OCI-LY7 (cell line): Measurements from ENCODE around the gene CPD. TPM values are rescaled to one million over a fixed set of nuclear protein-coding genes. Genes with fewer than 3 reads are reported as not detected.

Source experiments
- BruUV-seq: library from RNA; stranded (reverse); fragments of 400-500 nt; replicated peaks from 2 replicates; lab custom pipeline; 2021; lab: Mats Ljungman, UMichigan
- CTCF ChIA-PET: fragments of 300-600 bp; sonication (Branson Sonifier 250); formaldehyde crosslinking; loops from one replicate; lab custom pipeline; 2022; ENCODE audit warnings: antibody characterized with exemption; ENCODE audit not compliant: unreplicated experiment; lab: Charles Lee
- POLR2A ChIA-PET: fragments of 300-600 bp; sonication (Branson Sonifier 250); formaldehyde crosslinking; loops from one replicate; lab custom pipeline; 2022; ENCODE audit warnings: antibody characterized with exemption; lab: Charles Lee
- DNase-seq: peaks from one replicate; pipeline ENCODE4 v3.0.0-alpha.2; 2015; ENCODE audit warnings: low spot score
- H2AFZ ChIP-seq: fragments of 200-600 bp; sonication (generic), shearing (Covaris generic); 2 replicates; pipeline ENCODE4 v1.6.1; 2014; ENCODE audit warnings: mild to moderate bottlenecking, antibody characterized with exemption, low read length, moderate library complexity
- H3K27ac ChIP-seq: fragments of 200-600 bp; sonication (generic); 2 replicates; pipeline ENCODE4 v1.5.1; 2014; ENCODE audit warnings: mixed run types, low read depth, mild to moderate bottlenecking, moderate library complexity, low read length, inconsistent platforms; ENCODE audit not compliant: poor library complexity, severe bottlenecking
- H3K36me3 ChIP-seq: fragments of 200-600 bp; sonication (generic); 2 replicates; pipeline ENCODE4 v1.6.1; 2014; ENCODE audit warnings: mild to moderate bottlenecking, antibody characterized with exemption, low read length, moderate library complexity, mixed read lengths; ENCODE audit not compliant: insufficient read depth
- H3K4me1 ChIP-seq: fragments of 200-600 bp; sonication (generic); 2 replicates; pipeline ENCODE4 v1.5.1; 2014; ENCODE audit warnings: mild to moderate bottlenecking, low read length; ENCODE audit not compliant: insufficient read depth, poor library complexity, severe bottlenecking
- H3K4me2 ChIP-seq: fragments of 200-600 bp; sonication (generic); 2 replicates; pipeline ENCODE4 v1.6.1; 2014; ENCODE audit warnings: mild to moderate bottlenecking, low read length
- H3K4me3 ChIP-seq: fragments of 200-600 bp; sonication (generic); 2 replicates; pipeline ENCODE4 v1.5.1; 2014; ENCODE audit warnings: mild to moderate bottlenecking, low read depth, low read length; ENCODE audit not compliant: poor library complexity, severe bottlenecking
- H3K79me2 ChIP-seq: fragments of 200-600 bp; sonication (generic); 2 replicates; pipeline ENCODE4 v1.6.1; 2016; ENCODE audit warnings: low read depth, mild to moderate bottlenecking, low read length, moderate library complexity, mixed read lengths; ENCODE audit not compliant: insufficient read depth
- H3K9me2 ChIP-seq: fragments of 200-600 bp; sonication (generic); 2 replicates; pipeline ENCODE4 v1.6.1; 2016; ENCODE audit warnings: mild to moderate bottlenecking, low read length, mixed read lengths; ENCODE audit not compliant: insufficient read depth
- H3K9me3 ChIP-seq: fragments of 200-600 bp; sonication (generic); 2 replicates; pipeline ENCODE4 v1.6.1; 2014; ENCODE audit warnings: mild to moderate bottlenecking, mixed run types, low read length, mixed read lengths
- H4K20me1 ChIP-seq: fragments of 200-600 bp; sonication (generic); 2 replicates; pipeline ENCODE4 v1.6.1; 2014; ENCODE audit warnings: mild to moderate bottlenecking, antibody characterized with exemption, low read length, moderate library complexity, mixed read lengths; ENCODE audit not compliant: insufficient read depth
- EZH2phosphoT487 ChIP-seq: fragments of 200-600 bp; sonication (generic); IDR thresholded peaks from 2 replicates; pipeline ENCODE4 v1.6.1; 2018; ENCODE audit warnings: low read depth, borderline replicate concordance, mild to moderate bottlenecking, mixed run types, antibody characterized with exemption, low read length, moderate library complexity, mixed read lengths
- intact Hi-C: fragments of 100-400 bp; cut with micrococcal nuclease; formaldehyde crosslinking; loops from one replicate; pipeline ENCODE4 v1.10.0; 2022; ENCODE audit not compliant: unreplicated experiment
- total RNA-seq, 2 experiments: library from RNA; depleted of rRNA in 1 of 2; stranded (reverse); fragments of >200 nt in 1 of 2; shearing (Covaris generic) in 1 of 2; gene quantifications; 2 replicates each; pipeline ENCODE4 v1.2.3, GENCODE V29; 2014 to 2022
- TF ChIP-seq, protein P1 (sequence below): fragments of 200-600 bp; sonication (generic); conservative IDR thresholded peaks from 2 replicates; pipeline ENCODE4 v1.5.1; 2014; ENCODE audit warnings: mild to moderate bottlenecking, antibody characterized with exemption, low read length, moderate library complexity, mixed read lengths

CPD gene
- total RNA-seq, 2 experiments from 2014 or later = 16.4 to 24.0 TPM

DNA sequence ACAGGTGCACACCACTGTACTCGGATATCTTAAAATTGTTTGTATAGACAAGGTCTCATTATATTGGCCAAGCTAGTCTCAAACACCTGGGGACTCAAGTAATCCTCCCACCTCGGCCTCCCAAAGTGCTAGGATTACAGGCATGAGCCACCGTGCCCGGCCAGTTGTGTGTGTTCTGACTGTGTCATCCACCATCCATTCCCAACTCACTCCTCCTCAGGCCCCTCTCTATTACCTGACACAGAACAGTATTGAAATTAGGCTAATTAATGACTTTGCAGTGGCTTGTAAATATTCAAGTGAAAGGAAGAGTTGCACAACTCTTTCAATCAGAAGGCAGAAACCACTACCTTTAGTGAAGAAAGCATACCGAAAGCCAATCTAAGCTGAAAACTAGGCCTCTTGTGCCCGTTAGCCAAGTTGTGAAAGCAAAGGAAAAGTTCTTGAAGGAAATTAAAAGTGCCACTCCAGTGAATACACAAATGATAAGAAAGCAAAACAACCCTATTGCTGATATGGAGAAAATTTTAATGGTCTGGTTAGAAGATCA is 127.2 kb downstream of the CPD start:
- TF ChIP-seq EZH2phosphoT487 = no peak
- TF ChIP-seq, protein P1, sequence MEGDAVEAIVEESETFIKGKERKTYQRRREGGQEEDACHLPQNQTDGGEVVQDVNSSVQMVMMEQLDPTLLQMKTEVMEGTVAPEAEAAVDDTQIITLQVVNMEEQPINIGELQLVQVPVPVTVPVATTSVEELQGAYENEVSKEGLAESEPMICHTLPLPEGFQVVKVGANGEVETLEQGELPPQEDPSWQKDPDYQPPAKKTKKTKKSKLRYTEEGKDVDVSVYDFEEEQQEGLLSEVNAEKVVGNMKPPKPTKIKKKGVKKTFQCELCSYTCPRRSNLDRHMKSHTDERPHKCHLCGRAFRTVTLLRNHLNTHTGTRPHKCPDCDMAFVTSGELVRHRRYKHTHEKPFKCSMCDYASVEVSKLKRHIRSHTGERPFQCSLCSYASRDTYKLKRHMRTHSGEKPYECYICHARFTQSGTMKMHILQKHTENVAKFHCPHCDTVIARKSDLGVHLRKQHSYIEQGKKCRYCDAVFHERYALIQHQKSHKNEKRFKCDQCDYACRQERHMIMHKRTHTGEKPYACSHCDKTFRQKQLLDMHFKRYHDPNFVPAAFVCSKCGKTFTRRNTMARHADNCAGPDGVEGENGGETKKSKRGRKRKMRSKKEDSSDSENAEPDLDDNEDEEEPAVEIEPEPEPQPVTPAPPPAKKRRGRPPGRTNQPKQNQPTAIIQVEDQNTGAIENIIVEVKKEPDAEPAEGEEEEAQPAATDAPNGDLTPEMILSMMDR = no peak
- Histone ChIP-seq H3K9me2 (no peaks in the 10 kb centered on the region), H3K9me3 (no peaks in the 10 kb centered on the region), H3K36me3 (peaks cover 57% of the 10 kb centered on the region), H3K4me2 (no peak overlapping the region), H4K20me1 (no peaks in the 10 kb centered on the region), H3K79me2 (no peaks in the 10 kb centered on the region), H3K4me1 (no peaks in the 10 kb centered on the region), H3K27ac (no peak overlapping the region), H2AFZ (no peak overlapping the region), H3K4me3 (no peak overlapping the region)
- intact Hi-C loops = no loop called here
- ChIA-PET POLR2A (interaction anchor here (0.7 to 1.2 kb wide), 2 partner anchors 9 to 558 kb away, joined by 3 read pairs; no protein-coding TSS in a partner anchor), CTCF (no interaction called here)
- BruUV-seq = no TSS peak
- DNase-seq = no peak

DNA sequence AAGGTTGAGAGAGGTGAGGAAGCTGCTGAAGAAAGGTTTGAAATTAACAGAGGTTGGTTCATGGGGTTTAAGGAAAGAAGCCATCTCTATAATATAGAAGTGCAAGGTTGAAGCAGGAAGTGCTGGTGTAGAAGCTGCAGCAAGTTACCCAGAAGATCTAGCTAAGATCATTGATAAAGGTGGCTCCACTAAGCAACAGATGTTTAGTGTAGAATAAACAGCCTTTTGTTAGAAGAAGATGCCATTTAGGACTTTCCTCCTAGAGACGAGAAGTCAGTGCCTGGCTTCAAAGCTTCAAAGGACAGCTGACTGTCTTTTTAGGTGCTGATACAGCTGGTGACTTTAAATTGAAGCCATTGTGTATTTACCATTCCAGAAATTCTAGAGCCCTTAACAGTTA is 127.8 kb downstream of the CPD start:
- BruUV-seq = no TSS peak
- peaks cover 51% of the 10 kb centered on the region for H3K36me3 ChIP-seq
- no peaks in the 10 kb centered on the region for H3K4me1 ChIP-seq
- no peak overlapping the region for H3K4me2 ChIP-seq
- H3K9me3 ChIP-seq = no peaks in the 10 kb centered on the region
- DNase-seq = no peak
- TF ChIP-seq, protein P1 = no peak
- TF ChIP-seq EZH2phosphoT487 = no peak
- no peaks in the 10 kb centered on the region for H3K9me2 ChIP-seq
- H4K20me1 ChIP-seq = no peaks in the 10 kb centered on the region
- intact Hi-C loops = no loop called here
- H3K4me3 ChIP-seq = no peak overlapping the region
- CTCF ChIA-PET = no interaction called here
- POLR2A ChIA-PET = interaction anchor here (0.7 to 1.2 kb wide), 2 partner anchors 9 to 558 kb away, joined by 3 read pairs; no protein-coding TSS in a partner anchor
- no peaks in the 10 kb centered on the region for H3K79me2 ChIP-seq
- no peak overlapping the region for H2AFZ ChIP-seq
- no peak overlapping the region for H3K27ac ChIP-seq

DNA sequence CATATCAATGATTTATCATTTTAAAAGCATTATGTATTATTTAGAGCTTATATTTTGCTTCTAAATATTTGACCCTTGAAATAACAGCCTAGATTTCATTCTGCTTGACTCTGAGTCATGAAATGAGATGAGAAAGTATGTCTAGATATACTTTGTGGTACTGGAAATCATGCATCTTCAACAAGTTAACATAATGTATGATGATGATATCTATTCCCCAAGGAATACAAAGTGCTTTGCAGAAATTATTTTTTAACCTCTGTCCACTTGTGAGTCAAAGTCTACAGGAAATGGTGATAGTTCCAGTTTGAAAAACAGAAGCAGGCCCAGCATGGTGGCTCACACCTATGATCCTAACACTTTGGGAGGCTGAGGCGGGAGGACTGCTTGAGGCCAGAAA is 134.6 kb downstream of the CPD start:
- Histone ChIP-seq H2AFZ (no peak overlapping the region), H3K79me2 (no peaks in the 10 kb centered on the region), H3K27ac (no peak overlapping the region), H3K4me3 (no peak overlapping the region), H3K4me2 (no peak overlapping the region), H4K20me1 (no peaks in the 10 kb centered on the region), H3K9me3 (no peaks in the 10 kb centered on the region), H3K4me1 (no peaks in the 10 kb centered on the region), H3K36me3 (peaks cover 41% of the 10 kb centered on the region), H3K9me2 (no peaks in the 10 kb centered on the region)
- ChIA-PET CTCF (no interaction called here), POLR2A (no interaction called here)
- TF ChIP-seq EZH2phosphoT487 = no peak
- TF ChIP-seq, protein P1 = no peak
- no peak for DNase-seq
- BruUV-seq = no TSS peak
- intact Hi-C loops = no loop called here
